HepG2 (cell line): Measurements from ENCODE around the gene CRK. TPM values are rescaled to one million over a fixed set of nuclear protein-coding genes. Genes with fewer than 3 reads are reported as not detected.

ENCODE experiments used
- ATM ChIP-seq: fragments of 450-650 bp; IDR thresholded peaks from 2 replicates; pipeline ENCODE4 v1.7.1; 2017; ENCODE audit warnings: mild to moderate bottlenecking, borderline replicate concordance
- CBX2 ChIP-seq, 2 experiments: fragments of 200-600 bp in 1 of 2; sonication (generic); formaldehyde crosslinking in 1 of 2; IDR thresholded peaks; 2 replicates each; pipeline versions ENCODE4 v1.7.0 to v1.8.1; 2018 to 2022; ENCODE audit warnings: low read depth in 2 of 2, low read length in 1 of 2, mild to moderate bottlenecking in 1 of 2, missing genetic modification reagents in 1 of 2
- GABPB1 ChIP-seq: IDR thresholded peaks from 2 replicates; pipeline ENCODE4 v1.6.1; 2016; ENCODE audit warnings: mild to moderate bottlenecking, missing genetic modification reagents, moderate library complexity, missing compliant biosample characterization
- HNF4G ChIP-seq, 2 experiments: sonication (generic) in 1 of 2; formaldehyde crosslinking in 1 of 2; IDR thresholded peaks; 2 replicates each; pipeline versions ENCODE4 v1.4.0 to v1.6.1; 2011 to 2020; ENCODE audit warnings: borderline replicate concordance in 2 of 2, low read depth in 2 of 2, mild to moderate bottlenecking in 2 of 2, low read length in 1 of 2, missing genetic modification reagents in 1 of 2, moderate library complexity in 1 of 2
- IKZF4 ChIP-seq: sonication (generic); formaldehyde crosslinking; IDR thresholded peaks from 2 replicates; pipeline ENCODE4 v1.5.1; 2020; ENCODE audit warnings: borderline replicate concordance, mild to moderate bottlenecking, low read depth, missing genetic modification reagents; ENCODE audit errors: not compliant biosample characterization
- IRF2 ChIP-seq: IDR thresholded peaks from 2 replicates; pipeline ENCODE4 v1.6.1; 2018; ENCODE audit warnings: missing genetic modification reagents, missing compliant biosample characterization
- MBNL3 ChIP-seq: fragments of 250-450 bp; sonication (Bioruptor Pico); conservative IDR thresholded peaks from 2 replicates; pipeline ENCODE4 v1.8.0; 2022; ENCODE audit warnings: mild to moderate bottlenecking, inconsistent platforms
- NCOA1 ChIP-seq: sonication (generic); formaldehyde crosslinking; IDR thresholded peaks from 2 replicates; pipeline ENCODE4 v1.9.0; 2021; ENCODE audit warnings: missing genetic modification reagents
- NR2C2 ChIP-seq: sonication (generic); formaldehyde crosslinking; IDR thresholded peaks from 2 replicates; pipeline ENCODE4 v1.4.0; 2020; ENCODE audit warnings: missing genetic modification reagents, mild to moderate bottlenecking, moderate library complexity, borderline replicate concordance
- NR2F6 ChIP-seq, 2 experiments: IDR thresholded peaks; 2 replicates each; pipeline ENCODE4 v1.6.1; 2016; ENCODE audit warnings: antibody characterized with exemption in 1 of 2, mild to moderate bottlenecking in 1 of 2
- ZFP1 ChIP-seq: IDR thresholded peaks from 2 replicates; pipeline ENCODE4 v1.6.1; 2016
- ZFP90 ChIP-seq: sonication (generic); formaldehyde crosslinking; IDR thresholded peaks from 2 replicates; pipeline ENCODE4 v1.8.0; 2022; ENCODE audit warnings: missing genetic modification reagents, mild to moderate bottlenecking, inconsistent platforms, borderline replicate concordance
- ZNF180 ChIP-seq: sonication (generic); formaldehyde crosslinking; IDR thresholded peaks from 2 replicates; pipeline ENCODE4 v1.4.0; 2020; ENCODE audit warnings: low read depth, missing genetic modification reagents, borderline replicate concordance
- ZNF20 ChIP-seq: sonication (generic); formaldehyde crosslinking; IDR thresholded peaks from 2 replicates; pipeline ENCODE4 v1.4.0; 2020; ENCODE audit warnings: mild to moderate bottlenecking, moderate library complexity, missing genetic modification reagents
- ZNF605 ChIP-seq: sonication (generic); formaldehyde crosslinking; IDR thresholded peaks from 2 replicates; pipeline ENCODE4 v1.8.0; 2022; ENCODE audit warnings: mild to moderate bottlenecking, missing genetic modification reagents
- ZNF709 ChIP-seq: sonication (generic); formaldehyde crosslinking; IDR thresholded peaks from 2 replicates; pipeline ENCODE4 v1.5.0; 2020; ENCODE audit warnings: mild to moderate bottlenecking, missing genetic modification reagents
- ZNF768 ChIP-seq: sonication (generic); formaldehyde crosslinking; IDR thresholded peaks from 2 replicates; pipeline ENCODE4 v1.4.0; 2020; ENCODE audit warnings: missing genetic modification reagents
- polyA plus RNA-seq, 8 experiments: library from polyadenylated mRNA; depleted of rRNA in 3 of 8; stranded (reverse) in 7 of 8; unstranded in 1 of 8; fragments of >200 nt; fragmentation: Illumina TruSeq in 4 of 8; extraction: Trizol in 4 of 8; gene quantifications; 2 replicates each; pipeline versions ENCODE4 v1.2.1 to v1.2.3, GENCODE V29; 2011 to 2016; ENCODE audit warnings: low read depth in 4 of 8, missing spikeins in 1 of 8, mixed read lengths in 1 of 8; ENCODE audit not compliant: insufficient read depth in 1 of 8
- total RNA-seq, 5 experiments: library from RNA; depleted of rRNA; stranded (reverse); fragments of >200 nt; fragmentation: Illumina TruSeq; extraction: Trizol; gene quantifications; 2 replicates each; pipeline ENCODE4 v1.2.3, GENCODE V29; 2016; ENCODE audit warnings: low read depth in 1 of 5
- TF ChIP-seq, protein P1 (sequence below): sonication (generic); formaldehyde crosslinking; IDR thresholded peaks from 2 replicates; pipeline ENCODE4 v1.9.0; 2021; ENCODE audit warnings: missing genetic modification reagents, mild to moderate bottlenecking, borderline replicate concordance
- TF ChIP-seq, protein P2 (sequence below): IDR thresholded peaks from 2 replicates; pipeline ENCODE4 v1.6.1; 2016; ENCODE audit warnings: low read depth
- TF ChIP-seq, protein P3 (sequence below): sonication (generic); formaldehyde crosslinking; IDR thresholded peaks from 2 replicates; pipeline ENCODE4 v1.8.1; 2023; ENCODE audit warnings: mild to moderate bottlenecking, inconsistent platforms, moderate library complexity, missing genetic modification reagents, borderline replicate concordance
- TF ChIP-seq, protein P4 (sequence below): IDR thresholded peaks from 2 replicates; pipeline ENCODE4 v1.6.1; 2016; ENCODE audit warnings: missing biosample characterization, missing genetic modification reagents, low read depth
- TF ChIP-seq, protein P5 (sequence below): sonication (generic); formaldehyde crosslinking; IDR thresholded peaks from 2 replicates; pipeline ENCODE4 v1.5.1; 2020; ENCODE audit warnings: mild to moderate bottlenecking, moderate library complexity, missing genetic modification reagents

CRK gene
- total and polyA plus RNA-seq, 2 of the 13 experiments (the other 11 are each of a cell fraction or from before 2014, with no cell fraction given), result 47.4 to 54.2 TPM

DNA sequence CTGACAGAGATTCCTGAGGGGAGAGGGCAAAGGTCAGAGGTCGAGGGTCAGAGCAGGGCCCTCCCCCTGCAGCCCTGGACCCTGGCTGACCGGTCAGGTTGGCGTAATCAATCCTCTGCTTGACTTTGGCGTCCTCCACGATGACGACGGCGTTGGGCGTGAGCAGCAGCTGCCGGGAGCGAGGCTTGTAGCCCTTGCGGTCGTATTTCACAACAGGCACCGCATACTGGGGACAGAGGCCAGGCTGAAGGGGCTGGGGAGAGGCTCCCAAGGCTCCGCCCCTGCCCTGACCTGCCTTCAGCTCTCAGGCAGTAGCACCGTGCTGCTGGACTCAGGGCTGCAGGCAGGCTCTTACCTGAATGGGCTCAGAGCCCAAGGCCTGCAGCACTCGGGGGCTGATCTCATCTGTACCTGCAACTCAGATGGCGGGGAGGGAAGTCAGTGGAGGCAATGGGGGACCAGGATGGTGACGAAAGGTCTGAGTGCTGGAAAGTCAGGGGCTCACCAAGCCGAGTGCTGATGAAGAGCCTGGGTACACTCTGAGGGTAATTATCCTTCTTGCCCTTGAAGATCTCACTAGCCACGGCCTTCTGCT lies 12.0 kb upstream of the CRK start (continued):
- TF ChIP-seq, protein P1, sequence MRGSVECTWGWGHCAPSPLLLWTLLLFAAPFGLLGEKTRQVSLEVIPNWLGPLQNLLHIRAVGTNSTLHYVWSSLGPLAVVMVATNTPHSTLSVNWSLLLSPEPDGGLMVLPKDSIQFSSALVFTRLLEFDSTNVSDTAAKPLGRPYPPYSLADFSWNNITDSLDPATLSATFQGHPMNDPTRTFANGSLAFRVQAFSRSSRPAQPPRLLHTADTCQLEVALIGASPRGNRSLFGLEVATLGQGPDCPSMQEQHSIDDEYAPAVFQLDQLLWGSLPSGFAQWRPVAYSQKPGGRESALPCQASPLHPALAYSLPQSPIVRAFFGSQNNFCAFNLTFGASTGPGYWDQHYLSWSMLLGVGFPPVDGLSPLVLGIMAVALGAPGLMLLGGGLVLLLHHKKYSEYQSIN (CRISPR knock-in tag), result no peak
- TF ChIP-seq CBX2 (IDR thresholded peaks at IDR 0.05; ENCODE audit: low read depth, low read length), result no peak
- no peak for TF ChIP-seq CBX2 (CRISPR knock-in tag; IDR thresholded peaks at IDR 0.05; ENCODE audit: low read depth)
- TF ChIP-seq GABPB1 (CRISPR knock-in tag), result peak; percentile 68
- TF ChIP-seq, protein P2, sequence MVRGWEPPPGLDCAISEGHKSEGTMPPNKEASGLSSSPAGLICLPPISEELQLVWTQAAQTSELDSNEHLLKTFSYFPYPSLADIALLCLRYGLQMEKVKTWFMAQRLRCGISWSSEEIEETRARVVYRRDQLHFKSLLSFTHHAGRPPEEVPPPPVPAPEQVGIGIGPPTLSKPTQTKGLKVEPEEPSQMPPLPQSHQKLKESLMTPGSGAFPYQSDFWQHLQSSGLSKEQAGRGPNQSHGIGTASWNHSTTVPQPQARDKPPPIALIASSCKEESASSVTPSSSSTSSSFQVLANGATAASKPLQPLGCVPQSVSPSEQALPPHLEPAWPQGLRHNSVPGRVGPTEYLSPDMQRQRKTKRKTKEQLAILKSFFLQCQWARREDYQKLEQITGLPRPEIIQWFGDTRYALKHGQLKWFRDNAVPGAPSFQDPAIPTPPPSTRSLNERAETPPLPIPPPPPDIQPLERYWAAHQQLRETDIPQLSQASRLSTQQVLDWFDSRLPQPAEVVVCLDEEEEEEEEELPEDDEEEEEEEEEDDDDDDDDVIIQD, result no peak; the same call in 1 of the 2 replicates
- peak; percentile 63; the same call in 1 of the 2 replicates for TF ChIP-seq IRF2
- 0 out of 2 replicates have a peak, but pooled peaks have one; percentile 24 for TF ChIP-seq ZNF605 (CRISPR knock-in tag)
- TF ChIP-seq IKZF4 (CRISPR knock-in tag), result peak; percentile 59
- TF ChIP-seq ZFP1 (CRISPR knock-in tag), result 0 out of 2 replicates have a peak, but pooled peaks have one; percentile 46
- no peak for TF ChIP-seq ZFP90 (CRISPR knock-in tag)
- TF ChIP-seq ZNF20 (CRISPR knock-in tag), result no peak
- no peak for TF ChIP-seq ZNF180 (CRISPR knock-in tag)
- TF ChIP-seq ZNF709 (CRISPR knock-in tag), result no peak
- TF ChIP-seq, protein P3, sequence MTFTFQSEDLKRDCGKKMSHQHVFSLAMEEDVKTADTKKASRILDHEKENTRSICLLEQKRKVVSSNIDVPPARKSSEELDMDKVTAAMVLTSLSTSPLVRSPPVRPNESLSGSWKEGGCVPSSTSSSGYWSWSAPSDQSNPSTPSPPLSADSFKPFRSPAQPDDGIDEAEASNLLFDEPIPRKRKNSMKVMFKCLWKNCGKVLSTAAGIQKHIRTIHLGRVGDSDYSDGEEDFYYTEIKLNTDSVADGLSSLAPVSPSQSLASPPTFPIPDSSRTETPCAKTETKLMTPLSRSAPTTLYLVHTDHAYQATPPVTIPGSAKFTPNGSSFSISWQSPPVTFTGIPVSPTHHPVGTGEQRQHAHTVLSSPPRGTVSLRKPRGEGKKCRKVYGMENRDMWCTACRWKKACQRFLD (CRISPR knock-in tag), result no peak
- TF ChIP-seq NR2C2 (CRISPR knock-in tag), result peak; percentile 99
- no peak for TF ChIP-seq MBNL3 (CRISPR knock-in tag)
- no peak; the same call in 1 of the 2 replicates for TF ChIP-seq NCOA1 (CRISPR knock-in tag)
- TF ChIP-seq ZNF768, result no peak
- no peak for TF ChIP-seq ATM
- TF ChIP-seq, protein P4, sequence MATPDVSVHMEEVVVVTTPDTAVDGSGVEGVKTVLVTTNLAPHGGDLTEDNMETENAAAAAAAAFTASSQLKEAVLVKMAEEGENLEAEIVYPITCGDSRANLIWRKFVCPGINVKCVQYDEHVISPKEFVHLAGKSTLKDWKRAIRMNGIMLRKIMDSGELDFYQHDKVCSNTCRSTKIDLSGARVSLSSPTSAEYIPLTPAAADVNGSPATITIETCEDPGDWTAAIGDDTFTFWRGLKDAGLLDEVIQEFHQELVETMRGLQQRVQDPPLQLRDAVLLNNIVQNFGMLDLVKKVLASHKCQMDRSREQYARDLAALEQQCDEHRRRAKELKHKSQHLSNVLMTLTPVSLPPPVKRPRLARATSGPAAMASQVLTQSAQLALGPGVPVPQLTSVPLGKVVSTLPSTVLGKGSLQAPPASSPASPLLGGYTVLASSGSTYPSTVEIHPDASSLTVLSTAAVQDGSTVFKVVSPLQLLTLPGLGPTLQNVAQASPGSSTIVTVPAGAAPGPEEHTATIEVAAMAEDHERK (CRISPR knock-in tag), result no peak
- TF ChIP-seq, protein P5, sequence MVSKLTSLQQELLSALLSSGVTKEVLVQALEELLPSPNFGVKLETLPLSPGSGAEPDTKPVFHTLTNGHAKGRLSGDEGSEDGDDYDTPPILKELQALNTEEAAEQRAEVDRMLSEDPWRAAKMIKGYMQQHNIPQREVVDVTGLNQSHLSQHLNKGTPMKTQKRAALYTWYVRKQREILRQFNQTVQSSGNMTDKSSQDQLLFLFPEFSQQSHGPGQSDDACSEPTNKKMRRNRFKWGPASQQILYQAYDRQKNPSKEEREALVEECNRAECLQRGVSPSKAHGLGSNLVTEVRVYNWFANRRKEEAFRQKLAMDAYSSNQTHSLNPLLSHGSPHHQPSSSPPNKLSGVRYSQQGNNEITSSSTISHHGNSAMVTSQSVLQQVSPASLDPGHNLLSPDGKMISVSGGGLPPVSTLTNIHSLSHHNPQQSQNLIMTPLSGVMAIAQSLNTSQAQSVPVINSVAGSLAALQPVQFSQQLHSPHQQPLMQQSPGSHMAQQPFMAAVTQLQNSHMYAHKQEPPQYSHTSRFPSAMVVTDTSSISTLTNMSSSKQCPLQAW, result peak; percentile 80
- peak; percentile 98 for TF ChIP-seq NR2F6 (IDR thresholded peaks at IDR 0.05)
- TF ChIP-seq NR2F6 (CRISPR knock-in tag; IDR thresholded peaks at IDR 0.05), result peak; percentile 99
- TF ChIP-seq HNF4G (IDR thresholded peaks at IDR 0.05; ENCODE audit: borderline replicate concordance, low read depth, low read length), result peak; percentile 94
- TF ChIP-seq HNF4G (CRISPR knock-in tag; IDR thresholded peaks at IDR 0.05; ENCODE audit: borderline replicate concordance, low read depth), result peak; percentile 46; the same call in 1 of the 2 replicates
